ENCODE results near the gene STRBP. TPM values are rescaled to one million over a fixed set of nuclear protein-coding genes. Genes with fewer than 3 reads are reported as not detected.
"Not testable (repeated sequence)": the region's sequence is repeated elsewhere in the genome, so short reads cannot be mapped to it uniquely, and the experiment has no call there.

STRBP gene
- total and polyA plus RNA-seq, 9 of the 15 experiments (the other 6 are each of a cell fraction or from before 2014, with no cell fraction given), result 27.7 to 84.0 (median 70.2) TPM

- DNase-seq (ENCODE audit: extremely low read depth in 1 of 4, low spot score in 3 of 4); H3K27ac ChIP-seq (ENCODE audit: extremely low read depth, low read depth, low read length); H3K4me2 ChIP-seq (ENCODE audit: insufficient read depth, low read length); H3K9me1 ChIP-seq (ENCODE audit: control insufficient read depth, insufficient read depth, low read length); H2AFZ ChIP-seq (ENCODE audit: low read depth, low read length); FAIRE-seq; intact Hi-C loops (cut with micrococcal nuclease); BruUV-seq (replicated peaks); H3K4me3 ChIP-seq; H3K9me3 ChIP-seq (replicated peaks; ENCODE audit: control insufficient read depth, insufficient read depth, low read depth, low read length); H3K4me1 ChIP-seq (replicated peaks in 1 of 2; ENCODE audit: control insufficient read depth in 2 of 2, insufficient read depth in 2 of 2, low read length in 2 of 2); CTCF ChIA-PET (ENCODE audit: low intra/inter-chr PET ratio); H4K20me1 ChIP-seq (replicated peaks; ENCODE audit: control insufficient read depth, insufficient read depth, low read length); H3K27me3 ChIP-seq (ENCODE audit: control insufficient read depth in 2 of 2, insufficient read depth in 2 of 2, low read length in 2 of 2); H3K9ac ChIP-seq (ENCODE audit: insufficient read depth in 1 of 2, low read depth in 2 of 2, low read length in 2 of 2); in situ Hi-C loops (cut with MboI): not testable (repeated sequence)
- WGBS (ENCODE audit: insufficient coverage, low coverage, missing lambda C conversion rate), result 90% methylated on average over 2 of the region's 2 CpGs
- POLR2A ChIA-PET, result interaction anchor here (0.7 kb wide), 1 partner anchor 8 kb away, joined by 3 read pairs; no protein-coding TSS in a partner anchor
- peak; percentile 73 for TF ChIP-seq ZNF121 (CRISPR knock-in tag; conservative IDR thresholded peaks at IDR 0.05)
- ATAC-seq, result peak; percentile 28; the same call in 1 of the 3 replicates
- peaks cover 22% of the 10 kb centered on the region; the same call in 2 of the 3 replicates for H3K36me3 ChIP-seq (ENCODE audit: control insufficient read depth, insufficient read depth, low read length)
- peaks cover 42% of the 10 kb centered on the region for H3K79me2 ChIP-seq (ENCODE audit: control insufficient read depth, insufficient read depth, low read length)
Observed at GRCh38 chr9:123186029-123186428, 82.4 kb downstream of the STRBP start.

DNA sequence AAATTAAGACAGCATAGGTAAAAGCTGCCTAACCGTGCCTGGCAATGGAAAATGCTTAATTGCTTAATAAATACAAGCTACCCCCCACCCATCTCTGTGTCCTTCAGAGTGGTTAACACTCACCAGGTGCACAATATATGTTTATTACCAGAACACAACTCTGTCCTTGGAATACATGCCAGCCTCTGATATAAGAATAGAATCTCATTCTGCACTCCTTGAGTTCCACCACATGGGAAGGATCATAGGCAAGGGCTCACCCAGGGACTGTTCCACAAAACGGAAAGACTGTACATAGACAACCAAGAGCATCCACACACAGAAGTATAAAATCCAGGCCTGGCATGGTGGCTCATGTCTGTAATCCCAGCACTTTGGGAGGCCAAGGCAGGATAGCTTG lies 91.4 kb downstream of the STRBP start:
- H3K4me3 ChIP-seq, result no peak overlapping the region
- no peak for DNase-seq (ENCODE audit: extremely low read depth in 1 of 4, low spot score in 3 of 4)
- BruUV-seq (replicated peaks), result no TSS peak
- WGBS (ENCODE audit: insufficient coverage, low coverage, missing lambda C conversion rate), result 78% methylated on average over 2 of the region's 2 CpGs
- H3K4me1 ChIP-seq (replicated peaks in 1 of 2; ENCODE audit: control insufficient read depth in 2 of 2, insufficient read depth in 2 of 2, low read length in 2 of 2), result no peaks in the 10 kb centered on the region
- no peaks in the 10 kb centered on the region for H3K27me3 ChIP-seq (ENCODE audit: control insufficient read depth in 2 of 2, insufficient read depth in 2 of 2, low read length in 2 of 2)
- H2AFZ ChIP-seq (ENCODE audit: low read depth, low read length), result no peak overlapping the region
- H3K36me3 ChIP-seq (ENCODE audit: control insufficient read depth, insufficient read depth, low read length), result peaks cover 63% of the 10 kb centered on the region
- TF ChIP-seq ZNF263 (CRISPR knock-in tag; IDR thresholded peaks at IDR 0.05; ENCODE audit: borderline replicate concordance), result no peak
- no peak for TF ChIP-seq TCF3 (CRISPR knock-in tag; IDR thresholded peaks at IDR 0.05)
- TF ChIP-seq SP2 (IDR thresholded peaks at IDR 0.05; ENCODE audit: extremely low read depth, low read depth, low read length, poor library complexity, severe bottlenecking), result no peak
- no peak for TF ChIP-seq BCL6 (CRISPR knock-in tag; IDR thresholded peaks at IDR 0.05)
- no peak for TF ChIP-seq ZC3H8 (IDR thresholded peaks at IDR 0.05)
- no peak for TF ChIP-seq CCNT2 (IDR thresholded peaks at IDR 0.05; ENCODE audit: borderline replicate concordance, extremely low read depth, insufficient read length, low read depth, low read length)
- TF ChIP-seq E2F6 (IDR thresholded peaks at IDR 0.05; ENCODE audit: borderline replicate concordance in 1 of 2, extremely low read depth in 1 of 2, insufficient read depth in 1 of 2, insufficient read length in 1 of 2, low read depth in 1 of 2, low read length in 1 of 2, poor library complexity in 1 of 2, severe bottlenecking in 1 of 2), result no peak
- TF ChIP-seq WHSC1 (IDR thresholded peaks at IDR 0.05; ENCODE audit: low read length), result no peak
- TF ChIP-seq NUFIP1 (IDR thresholded peaks at IDR 0.05; ENCODE audit: partially characterized antibody), result no peak
- TF ChIP-seq CC2D1A (IDR thresholded peaks at IDR 0.05), result no peak
- TF ChIP-seq ATF6 (CRISPR knock-in tag; IDR thresholded peaks at IDR 0.05), result no peak
- TF ChIP-seq SMARCA4 (IDR thresholded peaks at IDR 0.05), result no peak
- no peak overlapping the region for H3K27ac ChIP-seq (ENCODE audit: extremely low read depth, low read depth, low read length)
- H4K20me1 ChIP-seq (replicated peaks; ENCODE audit: control insufficient read depth, insufficient read depth, low read length), result no peaks in the 10 kb centered on the region; the same call in 1 of the 2 replicates
- in situ Hi-C loops (cut with MboI) (no loop called here), intact Hi-C loops (cut with micrococcal nuclease) (no loop called here)
- no peak overlapping the region for H3K4me2 ChIP-seq (ENCODE audit: insufficient read depth, low read length)
- H3K9me3 ChIP-seq (replicated peaks; ENCODE audit: control insufficient read depth, insufficient read depth, low read depth, low read length), result no peaks in the 10 kb centered on the region
- H3K9ac ChIP-seq (ENCODE audit: insufficient read depth in 1 of 2, low read depth in 2 of 2, low read length in 2 of 2), result no peak overlapping the region
- no peak for ATAC-seq
- H3K9me1 ChIP-seq (ENCODE audit: control insufficient read depth, insufficient read depth, low read length), result no peaks in the 10 kb centered on the region
- CTCF ChIA-PET (ENCODE audit: low intra/inter-chr PET ratio), result no interaction called here
- POLR2A ChIA-PET, result no interaction called here
- no peak for FAIRE-seq
- H3K79me2 ChIP-seq (ENCODE audit: control insufficient read depth, insufficient read depth, low read length), result peaks cover 3% of the 10 kb centered on the region; the same call in 1 of the 3 replicates

Measured in K562 (cell line).